Smooth muscle cell (in vitro differentiated cells): ENCODE results near the gene NSMCE3. TPM values are rescaled to one million over a fixed set of nuclear protein-coding genes. Genes with fewer than 3 reads are reported as not detected.
A peak's percentile ranks its signal among the peaks of the same experiment; 100 is the strongest.

ENCODE experiments used
- DNase-seq: peaks from one replicate; lab custom pipeline; 2025; ENCODE audit not compliant: unreplicated experiment; lab: John Stamatoyannopoulos, UW
- H2AFZ ChIP-seq: fragments of 200-600 bp; sonication (generic); 2 replicates; pipeline ENCODE4 v1.6.0; 2016; ENCODE audit warnings: antibody characterized with exemption, low read depth, mild to moderate bottlenecking
- H3F3A ChIP-seq: fragments of 200-600 bp; sonication (generic); 2 replicates; pipeline ENCODE4 v1.6.0; 2017; ENCODE audit warnings: antibody characterized with exemption, low read depth
- H3K27ac ChIP-seq: fragments of 200-600 bp; sonication (generic); 2 replicates; pipeline ENCODE4 v1.5.1; 2016; ENCODE audit warnings: low read depth, mild to moderate bottlenecking
- H3K27me3 ChIP-seq: fragments of 200-600 bp; sonication (generic); 2 replicates; pipeline ENCODE4 v1.6.1; 2016; ENCODE audit warnings: low read depth, mild to moderate bottlenecking
- H3K36me3 ChIP-seq: fragments of 200-600 bp; sonication (generic); 2 replicates; pipeline ENCODE4 v1.5.1; 2016; ENCODE audit warnings: low read depth
- H3K4me1 ChIP-seq: fragments of 200-600 bp; sonication (generic); 2 replicates; pipeline ENCODE4 v1.5.1; 2016; ENCODE audit warnings: low read depth
- H3K4me2 ChIP-seq: fragments of 200-600 bp; sonication (generic); 2 replicates; pipeline ENCODE4 v1.6.0; 2016; ENCODE audit warnings: mild to moderate bottlenecking
- H3K4me3 ChIP-seq: fragments of 200-600 bp; sonication (generic); 2 replicates; pipeline ENCODE4 v1.5.1; 2016; ENCODE audit warnings: mild to moderate bottlenecking
- H3K79me2 ChIP-seq: fragments of 200-600 bp; sonication (generic); 2 replicates; pipeline ENCODE4 v1.6.0; 2016; ENCODE audit warnings: low read depth, mild to moderate bottlenecking
- H3K9ac ChIP-seq: fragments of 200-600 bp; sonication (generic); 2 replicates; pipeline ENCODE4 v1.6.0; 2016; ENCODE audit warnings: low read depth
- H3K9me3 ChIP-seq: fragments of 200-600 bp; sonication (generic); replicated peaks from 2 replicates; pipeline ENCODE4 v1.5.1; 2016; ENCODE audit warnings: low read depth
- H4K20me1 ChIP-seq: fragments of 200-600 bp; sonication (generic); 2 replicates; pipeline ENCODE4 v1.6.0; 2016; ENCODE audit warnings: low read depth
- WGBS: methylation state at CpG from one replicate; pipeline ENCODE4 v1.1.7; 2016; ENCODE audit warnings: low lambda C conversion rate; 5-methylcytosine and 5-hydroxymethylcytosine counted together
- polyA plus RNA-seq: library from polyadenylated mRNA; unstranded; fragments of >200 nt; fragmentation: Nextera tagmentation; extraction: Ambion mirVana; gene quantifications from 2 replicates; pipeline ENCODE4 v1.2.1, GENCODE V29; 2016
- total RNA-seq: library from RNA; depleted of rRNA; stranded (reverse); fragments of >200 nt; gene quantifications from 2 replicates; pipeline ENCODE4 v1.2.3, GENCODE V29; 2014
- TF ChIP-seq, protein P1 (sequence below): fragments of 200-600 bp; sonication (generic); IDR thresholded peaks from 2 replicates; pipeline ENCODE4 v1.5.1; 2017; ENCODE audit warnings: borderline replicate concordance, mild to moderate bottlenecking, antibody characterized with exemption; ENCODE audit not compliant: insufficient read depth, poor library complexity, severe bottlenecking

The NSMCE3 gene
- total and polyA plus RNA-seq, 2 experiments from 2014 or later: 19.0 to 19.4 TPM

DNA sequence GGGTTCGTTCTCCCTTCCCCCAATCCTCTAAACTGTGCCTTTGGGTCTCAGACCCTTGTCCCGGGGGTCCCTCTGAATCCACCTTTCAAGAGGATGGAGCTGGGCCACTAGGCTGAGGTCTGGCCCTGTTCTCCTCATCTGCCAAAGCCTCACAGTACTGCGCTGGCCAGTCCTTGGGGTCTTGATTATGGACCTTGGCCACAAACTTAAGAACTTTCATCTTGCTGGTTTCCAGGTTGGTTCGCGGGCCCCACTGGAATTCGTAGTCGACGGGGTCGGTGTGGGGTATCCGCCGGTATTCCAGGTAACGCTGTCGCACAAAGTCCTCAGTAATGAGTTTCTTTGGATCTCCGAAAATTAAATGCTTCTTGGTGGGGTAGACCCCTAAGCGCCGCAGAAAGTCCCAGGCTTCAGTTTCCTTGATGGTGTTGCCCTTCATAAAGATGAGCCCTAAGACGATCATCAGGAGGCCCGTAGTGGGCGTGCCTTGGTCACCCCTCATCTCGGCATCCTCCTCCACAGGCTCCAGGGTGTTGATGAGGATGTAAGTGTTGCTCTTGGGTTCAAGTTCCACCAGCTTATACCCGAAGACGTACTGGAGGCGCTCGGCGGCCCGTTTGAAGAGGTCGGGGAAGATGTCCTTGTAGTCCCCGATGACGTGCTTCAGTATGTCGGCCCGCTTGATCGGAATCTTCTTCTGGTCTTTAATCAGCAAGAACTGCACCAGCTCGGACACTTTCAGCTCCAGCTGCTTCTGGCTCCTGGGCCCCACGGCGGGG, 727 bp downstream of the NSMCE3 start:
- WGBS: under 1% methylated on average over 35 of the region's 35 CpGs
- H2AFZ ChIP-seq: peak overlapping the region; percentile 91
- TF ChIP-seq, protein P1, sequence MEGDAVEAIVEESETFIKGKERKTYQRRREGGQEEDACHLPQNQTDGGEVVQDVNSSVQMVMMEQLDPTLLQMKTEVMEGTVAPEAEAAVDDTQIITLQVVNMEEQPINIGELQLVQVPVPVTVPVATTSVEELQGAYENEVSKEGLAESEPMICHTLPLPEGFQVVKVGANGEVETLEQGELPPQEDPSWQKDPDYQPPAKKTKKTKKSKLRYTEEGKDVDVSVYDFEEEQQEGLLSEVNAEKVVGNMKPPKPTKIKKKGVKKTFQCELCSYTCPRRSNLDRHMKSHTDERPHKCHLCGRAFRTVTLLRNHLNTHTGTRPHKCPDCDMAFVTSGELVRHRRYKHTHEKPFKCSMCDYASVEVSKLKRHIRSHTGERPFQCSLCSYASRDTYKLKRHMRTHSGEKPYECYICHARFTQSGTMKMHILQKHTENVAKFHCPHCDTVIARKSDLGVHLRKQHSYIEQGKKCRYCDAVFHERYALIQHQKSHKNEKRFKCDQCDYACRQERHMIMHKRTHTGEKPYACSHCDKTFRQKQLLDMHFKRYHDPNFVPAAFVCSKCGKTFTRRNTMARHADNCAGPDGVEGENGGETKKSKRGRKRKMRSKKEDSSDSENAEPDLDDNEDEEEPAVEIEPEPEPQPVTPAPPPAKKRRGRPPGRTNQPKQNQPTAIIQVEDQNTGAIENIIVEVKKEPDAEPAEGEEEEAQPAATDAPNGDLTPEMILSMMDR: no peak

GRCh38 chr15:29266052-29266582, 3.5 kb downstream of the NSMCE3 start:
- H3K27me3 ChIP-seq: no peaks in the 10 kb centered on the region
- peaks cover 29% of the 10 kb centered on the region for H3K79me2 ChIP-seq
- peaks cover 28% of the 10 kb centered on the region for H4K20me1 ChIP-seq
- H2AFZ ChIP-seq: no peak overlapping the region
- TF ChIP-seq, protein P1: no peak
- no peak overlapping the region for H3K4me3 ChIP-seq
- 100% methylated on average over 1 of the region's 1 CpG for WGBS
- H3K4me1 ChIP-seq: peaks cover 22% of the 10 kb centered on the region
- no peak for DNase-seq
- H3K9me3 ChIP-seq: no peaks in the 10 kb centered on the region
- H3K27ac ChIP-seq: no peak overlapping the region
- no peaks in the 10 kb centered on the region for H3K36me3 ChIP-seq
- H3K4me2 ChIP-seq: peak overlapping the region; percentile 94
- no peak overlapping the region for H3K9ac ChIP-seq
- no peaks in the 10 kb centered on the region for H3F3A ChIP-seq

More for the DNA sequence above, 727 bp downstream of the NSMCE3 start:
- Histone ChIP-seq H3K4me1 (peaks cover 22% of the 10 kb centered on the region), H3F3A (no peaks in the 10 kb centered on the region), H3K9ac (peak overlapping the region; percentile 93), H3K27me3 (no peaks in the 10 kb centered on the region), H3K36me3 (no peaks in the 10 kb centered on the region), H4K20me1 (peaks cover 28% of the 10 kb centered on the region), H3K4me2 (peak overlapping the region; percentile 94), H3K79me2 (peaks cover 29% of the 10 kb centered on the region), H3K9me3 (no peaks in the 10 kb centered on the region), H3K27ac (peak overlapping the region; percentile 96), H3K4me3 (peak overlapping the region; percentile 94)
- no peak for DNase-seq

- H3K27me3 ChIP-seq: no peaks in the 10 kb centered on the region
- 95% methylated on average over 3 of the region's 3 CpGs for WGBS
- TF ChIP-seq, protein P1: no peak
Observed at GRCh38 chr15:29263289-29263688, 6.3 kb downstream of the NSMCE3 start.

More at GRCh38 chr15:29263289-29263688, 6.3 kb downstream of the NSMCE3 start:
- DNase-seq: no peak
- Histone ChIP-seq H3K27ac (no peak overlapping the region), H3K4me3 (no peak overlapping the region), H3K36me3 (no peaks in the 10 kb centered on the region), H2AFZ (no peak overlapping the region), H3K9ac (no peak overlapping the region), H4K20me1 (peaks cover 22% of the 10 kb centered on the region), H3K9me3 (no peaks in the 10 kb centered on the region), H3F3A (no peaks in the 10 kb centered on the region), H3K4me1 (peaks cover 17% of the 10 kb centered on the region), H3K79me2 (peaks cover 18% of the 10 kb centered on the region), H3K4me2 (no peak overlapping the region)
